Neutrophil (primary cell): ENCODE data around the gene SRF.
A peak's percentile ranks its signal among the peaks of the same experiment; 100 is the strongest.

Source experiments
- H3K27ac ChIP-seq: fragments of 200-600 bp; sonication (generic); 2 replicates; pipeline ENCODE4 v1.5.1; 2016; ENCODE audit warnings: mild to moderate bottlenecking, moderate library complexity
- H3K27me3 ChIP-seq: fragments of 200-600 bp; sonication (generic); 2 replicates; pipeline ENCODE4 v1.6.0; 2016; ENCODE audit warnings: mild to moderate bottlenecking
- H3K36me3 ChIP-seq: fragments of 200-600 bp; sonication (generic); 2 replicates; pipeline ENCODE4 v1.5.1; 2017
- H3K4me1 ChIP-seq, 2 experiments: fragments of 200-600 bp in 1 of 2; sonication (generic) in 1 of 2; 1 replicate in 1 of 2; 2 replicates in 1 of 2; pipeline versions ENCODE4 v1.5.1 to v1.6.1; 2013 to 2016; ENCODE audit warnings: low read depth in 1 of 2, low read length in 1 of 2, mild to moderate bottlenecking in 1 of 2, moderate library complexity in 1 of 2; ENCODE audit not compliant: control insufficient read depth in 1 of 2, insufficient read depth in 1 of 2
- H3K4me3 ChIP-seq, 2 experiments: fragments of 200-600 bp in 1 of 2; sonication (generic) in 1 of 2; 1 replicate in 1 of 2; 2 replicates in 1 of 2; pipeline ENCODE4 v1.5.1; 2013 to 2016; ENCODE audit warnings: low read depth in 1 of 2, low read length in 1 of 2, mild to moderate bottlenecking in 1 of 2, moderate library complexity in 1 of 2
- H3K9me3 ChIP-seq: fragments of 200-600 bp; sonication (generic); 2 replicates; pipeline ENCODE4 v1.5.1; 2016
- TF ChIP-seq, protein P1 (sequence below): fragments of 200-600 bp; sonication (generic); IDR thresholded peaks from 2 replicates; pipeline ENCODE4 v1.5.1; 2016; ENCODE audit warnings: antibody characterized with exemption

Gene SRF

GRCh38 chr6:43176423-43176786, 5.3 kb downstream of the SRF start:
- Histone ChIP-seq H3K4me1 (peaks cover 47 to 48% of the 10 kb centered on the region in 2 experiments), H3K36me3 (peaks cover 44% of the 10 kb centered on the region), H3K27me3 (no peaks in the 10 kb centered on the region), H3K9me3 (no peaks in the 10 kb centered on the region), H3K4me3 (no peak overlapping the region), H3K27ac (peak overlapping the region; percentile 95)
- TF ChIP-seq, protein P1, sequence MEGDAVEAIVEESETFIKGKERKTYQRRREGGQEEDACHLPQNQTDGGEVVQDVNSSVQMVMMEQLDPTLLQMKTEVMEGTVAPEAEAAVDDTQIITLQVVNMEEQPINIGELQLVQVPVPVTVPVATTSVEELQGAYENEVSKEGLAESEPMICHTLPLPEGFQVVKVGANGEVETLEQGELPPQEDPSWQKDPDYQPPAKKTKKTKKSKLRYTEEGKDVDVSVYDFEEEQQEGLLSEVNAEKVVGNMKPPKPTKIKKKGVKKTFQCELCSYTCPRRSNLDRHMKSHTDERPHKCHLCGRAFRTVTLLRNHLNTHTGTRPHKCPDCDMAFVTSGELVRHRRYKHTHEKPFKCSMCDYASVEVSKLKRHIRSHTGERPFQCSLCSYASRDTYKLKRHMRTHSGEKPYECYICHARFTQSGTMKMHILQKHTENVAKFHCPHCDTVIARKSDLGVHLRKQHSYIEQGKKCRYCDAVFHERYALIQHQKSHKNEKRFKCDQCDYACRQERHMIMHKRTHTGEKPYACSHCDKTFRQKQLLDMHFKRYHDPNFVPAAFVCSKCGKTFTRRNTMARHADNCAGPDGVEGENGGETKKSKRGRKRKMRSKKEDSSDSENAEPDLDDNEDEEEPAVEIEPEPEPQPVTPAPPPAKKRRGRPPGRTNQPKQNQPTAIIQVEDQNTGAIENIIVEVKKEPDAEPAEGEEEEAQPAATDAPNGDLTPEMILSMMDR, result no peak

- Histone ChIP-seq H3K36me3 (peaks cover 44% of the 10 kb centered on the region), H3K27ac (no peak overlapping the region)
These were observed 7.1 kb downstream of the SRF start for GRCh38 chr6:43178150-43178549.

GRCh38 chr6:43178951-43179830, 8.1 kb downstream of the SRF start:
- peaks cover 46 to 51% of the 10 kb centered on the region in 2 experiments for H3K4me1 ChIP-seq

More at GRCh38 chr6:43178150-43178549, 7.1 kb downstream of the SRF start:
- TF ChIP-seq, protein P1, result no peak
- Histone ChIP-seq H3K4me1 (peaks cover 52 to 54% of the 10 kb centered on the region in 2 experiments), H3K4me3 (no peak overlapping the region), H3K9me3 (no peaks in the 10 kb centered on the region), H3K27me3 (no peaks in the 10 kb centered on the region)

GRCh38 chr6:43180058-43180457, 9.0 kb downstream of the SRF start:
- no peaks in the 10 kb centered on the region for H3K9me3 ChIP-seq
- H3K4me3 ChIP-seq, result no peak overlapping the region
- peak overlapping the region; percentile 79 for H3K27ac ChIP-seq
- H3K27me3 ChIP-seq, result no peaks in the 10 kb centered on the region
- peaks cover 38 to 42% of the 10 kb centered on the region in 2 experiments for H3K4me1 ChIP-seq
- H3K36me3 ChIP-seq, result peaks cover 38% of the 10 kb centered on the region
- TF ChIP-seq, protein P1, result no peak

More at GRCh38 chr6:43178951-43179830, 8.1 kb downstream of the SRF start:
- TF ChIP-seq, protein P1, result no peak
- Histone ChIP-seq H3K4me3 (no peak overlapping the region), H3K27ac (no peak overlapping the region), H3K27me3 (no peaks in the 10 kb centered on the region), H3K9me3 (no peaks in the 10 kb centered on the region), H3K36me3 (peaks cover 39% of the 10 kb centered on the region)

- H3K4me3 ChIP-seq, result peak overlapping the region in 1 of 2 experiments; percentile 69
- peaks cover 29 to 33% of the 10 kb centered on the region in 2 experiments for H3K4me1 ChIP-seq
- TF ChIP-seq, protein P1, result no peak
- no peaks in the 10 kb centered on the region for H3K9me3 ChIP-seq
- peak overlapping the region; percentile 79 for H3K27ac ChIP-seq
- peaks cover 41% of the 10 kb centered on the region for H3K36me3 ChIP-seq
- no peaks in the 10 kb centered on the region for H3K27me3 ChIP-seq
These were observed 9.9 kb downstream of the SRF start for GRCh38 chr6:43180985-43181384.
